H1 (cell line): ENCODE data around the gene TPO. TPM values are rescaled to one million over a fixed set of nuclear protein-coding genes. Genes with fewer than 3 reads are reported as not detected.

ENCODE experiments used
- CTCF ChIA-PET: fragments of 300-600 bp; sonication (Branson Sonifier 250); formaldehyde crosslinking; loops from one replicate; lab custom pipeline; 2021; ENCODE audit not compliant: partially characterized antibody; lab: Charles Lee
- POLR2A ChIA-PET: fragments of 300-600 bp; sonication (Branson Sonifier 250); formaldehyde crosslinking; loops from one replicate; lab custom pipeline; 2021; ENCODE audit warnings: inconsistent platforms; ENCODE audit not compliant: partially characterized antibody; lab: Charles Lee
- DNase-seq, 2 experiments: peaks; one replicate each; pipeline versions ENCODE4 v3.0.0 to v3.0.0-alpha.2; 2010 to 2022; ENCODE audit warnings: low spot score in 2 of 2, low read depth in 1 of 2, mixed read lengths in 1 of 2
- FAIRE-seq: peaks from 2 replicates; lab custom pipeline; 2011; peaks lifted over from hg19 to GRCh38; lab: Jason Lieb, UNC
- H2AFZ ChIP-seq: 2 replicates; pipeline ENCODE4 v1.8.1; 2012; ENCODE audit warnings: low read length, inconsistent platforms
- H2AK5ac ChIP-seq: 2 replicates; pipeline ENCODE4 v1.6.1; 2013; ENCODE audit warnings: low read depth, low read length
- H2BK120ac ChIP-seq: replicated peaks from 2 replicates; pipeline ENCODE3; 2013; ENCODE audit warnings: low read depth, low read length, inconsistent platforms
- H2BK12ac ChIP-seq: 2 replicates; pipeline ENCODE4 v1.6.1; 2013; ENCODE audit warnings: low read depth, low read length
- H2BK15ac ChIP-seq: 2 replicates; pipeline ENCODE4 v1.6.1; 2013; ENCODE audit warnings: low read length
- H2BK20ac ChIP-seq: 2 replicates; pipeline ENCODE4 v1.6.1; 2013; ENCODE audit warnings: low read length
- H2BK5ac ChIP-seq: 2 replicates; pipeline ENCODE4 v1.6.1; 2013; ENCODE audit warnings: low read depth, low read length
- H3K14ac ChIP-seq: 2 replicates; pipeline ENCODE4 v1.6.1; 2013; ENCODE audit warnings: inconsistent platforms; ENCODE audit not compliant: insufficient read length
- H3K18ac ChIP-seq: 2 replicates; pipeline ENCODE4 v1.6.1; 2013; ENCODE audit warnings: low read length; ENCODE audit errors: extremely low read depth
- H3K23ac ChIP-seq: 2 replicates; pipeline ENCODE4 v1.6.1; 2013; ENCODE audit warnings: inconsistent platforms; ENCODE audit not compliant: insufficient read length
- H3K23me2 ChIP-seq: 2 replicates; pipeline ENCODE4 v1.6.1; 2013; ENCODE audit warnings: low read depth, low read length
- H3K27ac ChIP-seq: 2 replicates; pipeline ENCODE4 v1.6.1; 2011; ENCODE audit warnings: low read depth, low read length, inconsistent platforms
- H3K27me3 ChIP-seq, 4 experiments: replicated peaks in 1 of 4; 1 replicate in 1 of 4; 2 replicates in 3 of 4; pipeline versions ENCODE4 v1.6.1 to v1.8.1; 2011 to 2013; ENCODE audit warnings: low read length in 3 of 4, mild to moderate bottlenecking in 3 of 4, inconsistent platforms in 2 of 4, mixed read lengths in 2 of 4, moderate library complexity in 1 of 4; ENCODE audit not compliant: control insufficient read depth in 3 of 4, insufficient read depth in 3 of 4; ENCODE audit errors: extremely low read depth in 1 of 4
- H3K36me3 ChIP-seq, 4 experiments: 2 replicates each; pipeline versions ENCODE4 v1.6.1 to v1.8.1; 2011 to 2013; ENCODE audit warnings: mild to moderate bottlenecking in 4 of 4, low read length in 3 of 4, moderate library complexity in 2 of 4, control low read depth in 1 of 4, inconsistent platforms in 1 of 4; ENCODE audit not compliant: insufficient read depth in 4 of 4, control insufficient read depth in 2 of 4
- H3K4ac ChIP-seq: replicated peaks from 2 replicates; pipeline ENCODE3; 2013; ENCODE audit warnings: low read length, low read depth, mixed read lengths, inconsistent platforms; ENCODE audit not compliant: insufficient read length
- H3K4me1 ChIP-seq, 4 experiments: replicated peaks in 1 of 4; 1 replicate in 1 of 4; 2 replicates in 3 of 4; pipeline versions ENCODE4 v1.6.1 to v1.8.1; 2011 to 2013; ENCODE audit warnings: low read length in 3 of 4, inconsistent platforms in 2 of 4, mixed read lengths in 1 of 4; ENCODE audit not compliant: insufficient read depth in 4 of 4, control insufficient read depth in 3 of 4
- H3K4me2 ChIP-seq, 2 experiments: 2 replicates each; pipeline versions ENCODE4 v1.6.1 to v1.8.1; 2011 to 2013; ENCODE audit warnings: low read depth in 2 of 2, low read length in 2 of 2, control low read depth in 1 of 2, inconsistent platforms in 1 of 2, mild to moderate bottlenecking in 1 of 2; ENCODE audit not compliant: insufficient read depth in 1 of 2
- H3K4me3 ChIP-seq, 4 experiments: fragments of 200-600, 300-600 bp in 1 of 4; sonication (generic), shearing (Covaris generic), sonication (Bioruptor Twin) in 1 of 4; 2 replicates each; pipeline versions ENCODE4 v1.5.1 to v1.8.1; 2011 to 2016; ENCODE audit warnings: low read length in 4 of 4, low read depth in 3 of 4, control low read depth in 2 of 4, inconsistent platforms in 2 of 4, mild to moderate bottlenecking in 2 of 4, mixed read lengths in 1 of 4, moderate library complexity in 1 of 4; ENCODE audit not compliant: insufficient read depth in 2 of 4; ENCODE audit errors: extremely low read depth in 1 of 4
- H3K56ac ChIP-seq: replicated peaks from 2 replicates; pipeline ENCODE3; 2013; ENCODE audit warnings: low read depth, mild to moderate bottlenecking, mixed read lengths, low read length, inconsistent platforms; ENCODE audit not compliant: insufficient read length
- H3K79me1 ChIP-seq: 2 replicates; pipeline ENCODE4 v1.6.1; 2013; ENCODE audit warnings: low read depth, low read length, control low read depth
- H3K79me2 ChIP-seq, 2 experiments: 2 replicates each; pipeline versions ENCODE4 v1.6.1 to v1.8.1; 2012 to 2013; ENCODE audit warnings: low read length in 2 of 2, mild to moderate bottlenecking in 2 of 2, inconsistent platforms in 1 of 2; ENCODE audit not compliant: insufficient read depth in 2 of 2, control insufficient read depth in 1 of 2
- H3K9ac ChIP-seq, 4 experiments: replicated peaks in 1 of 4; 1 replicate in 1 of 4; 2 replicates in 3 of 4; pipeline versions ENCODE4 v1.6.1 to v1.8.1; 2011 to 2013; ENCODE audit warnings: low read depth in 3 of 4, low read length in 3 of 4, control low read depth in 2 of 4, mild to moderate bottlenecking in 2 of 4, moderate library complexity in 2 of 4, inconsistent platforms in 1 of 4; ENCODE audit errors: extremely low read depth in 1 of 4
- H3K9me3 ChIP-seq, 2 experiments: 2 replicates each; pipeline versions ENCODE4 v1.6.1 to v1.8.1; 2012 to 2013; ENCODE audit warnings: mild to moderate bottlenecking in 2 of 2, moderate library complexity in 2 of 2, control low read depth in 1 of 2, inconsistent platforms in 1 of 2, low read depth in 1 of 2, low read length in 1 of 2, mixed read lengths in 1 of 2; ENCODE audit not compliant: insufficient read depth in 2 of 2
- H4K20me1 ChIP-seq, 2 experiments: replicated peaks in 1 of 2; 2 replicates each; pipeline versions ENCODE3 to v1.8.1; 2011 to 2013; ENCODE audit warnings: inconsistent platforms in 2 of 2, low read length in 2 of 2, mild to moderate bottlenecking in 1 of 2; ENCODE audit not compliant: insufficient read depth in 2 of 2, control insufficient read depth in 1 of 2
- H4K5ac ChIP-seq: 2 replicates; pipeline ENCODE4 v1.6.1; 2013; ENCODE audit warnings: low read length, low read depth, mixed read lengths, inconsistent platforms; ENCODE audit not compliant: insufficient read length
- H4K8ac ChIP-seq: 2 replicates; pipeline ENCODE4 v1.8.0; 2013; ENCODE audit warnings: mild to moderate bottlenecking, moderate library complexity, low read length, inconsistent platforms; ENCODE audit not compliant: insufficient read depth; ENCODE audit errors: extremely low read depth
- H4K91ac ChIP-seq: replicated peaks from 2 replicates; pipeline ENCODE3; 2013; ENCODE audit warnings: low read length, mixed read lengths, inconsistent platforms; ENCODE audit not compliant: insufficient read length
- ASH2L ChIP-seq: fragments of 200-600, 300-600 bp; sonication (generic); IDR thresholded peaks from one replicate; pipeline ENCODE4 v1.7.1; 2017; ENCODE audit warnings: low read length
- HDAC2 ChIP-seq, 2 experiments: fragments of 300-600 bp in 1 of 2; sonication (generic) in 1 of 2; IDR thresholded peaks; 2 replicates each; pipeline ENCODE4 v1.6.1; 2011 to 2012; ENCODE audit warnings: low read depth in 2 of 2, low read length in 2 of 2, mild to moderate bottlenecking in 2 of 2, moderate library complexity in 2 of 2, borderline replicate concordance in 1 of 2, inconsistent platforms in 1 of 2
- POU5F1 ChIP-seq: IDR thresholded peaks from 2 replicates; pipeline ENCODE4 v1.6.1; 2011; ENCODE audit warnings: low read depth, mild to moderate bottlenecking, low read length, moderate library complexity
- SIN3A ChIP-seq, 2 experiments: IDR thresholded peaks in 1 of 2; conservative IDR thresholded peaks in 1 of 2; 2 replicates each; pipeline ENCODE4 v1.6.1; 2011 to 2012; ENCODE audit warnings: low read length in 2 of 2, improper control_type of control experiment in 1 of 2, low read depth in 1 of 2, mild to moderate bottlenecking in 1 of 2
- TAF7 ChIP-seq: optimal IDR thresholded peaks from 2 replicates; pipeline ENCODE3; 2011; ENCODE audit warnings: low read depth, mild to moderate bottlenecking, inconsistent platforms, low read length, moderate library complexity, borderline replicate concordance
- ZNF274 ChIP-seq: IDR thresholded peaks from 2 replicates; pipeline ENCODE4 v1.7.0; 2012; ENCODE audit warnings: low read length, borderline replicate concordance; ENCODE audit errors: extremely low read depth
- WGBS, 2 experiments: shearing (Covaris generic) in 1 of 2; methylation state at CpG; one replicate each; pipeline versions ENCODE4 v1.1.6 to v1.1.7; 2013 to 2015; ENCODE audit warnings: low lambda C conversion rate in 2 of 2, mixed read lengths in 2 of 2, inconsistent platforms in 1 of 2, low coverage in 1 of 2, missing lambda C conversion rate in 1 of 2; ENCODE audit not compliant: insufficient replicate concordance in 2 of 2, insufficient coverage in 1 of 2, insufficient read length in 1 of 2; ENCODE audit errors: extremely low coverage in 1 of 2, missing lambda C conversion rate in 1 of 2; 5-methylcytosine and 5-hydroxymethylcytosine counted together
- polyA plus RNA-seq, 7 experiments: library from polyadenylated mRNA; depleted of rRNA in 3 of 7; stranded (reverse) in 5 of 7; unstranded in 2 of 7; fragments of >200 nt in 5 of 7; fragments of 200-250 nt in 2 of 7; gene quantifications; 1 replicate in 5 of 7; 2 replicates in 1 of 7; 4 replicates in 1 of 7; pipeline versions ENCODE4 v1.2.1 to v1.2.3, GENCODE V29; 2011 to 2013; ENCODE audit warnings: missing spikeins in 2 of 7, mixed read lengths in 2 of 7
- total RNA-seq: library from RNA; stranded (reverse); fragmentation: NEBNext Ultra II Directional; extraction: Animal tissue kit (Norgen Biotek cat#: 25700); gene quantifications from 2 replicates; pipeline ENCODE4 v1.2.1, GENCODE V29; 2021

The TPO gene
- total and polyA plus RNA-seq, 2 of the 8 experiments (the other 6 are each of a cell fraction or from before 2014, with no cell fraction given), result not detected

- no peak for FAIRE-seq
- CTCF ChIA-PET, result interaction anchor here (0.5 to 3.6 kb wide), 7 partner anchors 8 to 620 kb away, joined by 3 to 29 read pairs (median 4); no protein-coding TSS in a partner anchor
Measured at GRCh38 chr2:1541819-1542475, 128.7 kb downstream of the TPO start.

More at GRCh38 chr2:1541819-1542475, 128.7 kb downstream of the TPO start:
- no peak overlapping the region for H4K8ac ChIP-seq
- H4K5ac ChIP-seq, result no peak overlapping the region
- no peak overlapping the region for H2BK5ac ChIP-seq
- H2BK20ac ChIP-seq, result no peak overlapping the region
- H3K4ac ChIP-seq, result no peak overlapping the region
- no peak overlapping the region for H3K23ac ChIP-seq
- no peak overlapping the region for H3K56ac ChIP-seq
- no peaks in the 10 kb centered on the region for H3K4me1 ChIP-seq
- peaks cover 2 to 5% of the 10 kb centered on the region in 2 experiments for H4K20me1 ChIP-seq
- no peaks in the 10 kb centered on the region for H3K27me3 ChIP-seq
- 94% methylated on average over 16 of the region's 16 CpGs; no CpG with 5 or more reads in 1 of the 2 experiments for WGBS, 2 experiments
- no peak overlapping the region for H2BK120ac ChIP-seq
- H2BK15ac ChIP-seq, result no peak overlapping the region
- H3K27ac ChIP-seq, result no peak overlapping the region
- no peaks in the 10 kb centered on the region for H3K79me2 ChIP-seq
- no peaks in the 10 kb centered on the region for H3K23me2 ChIP-seq
- DNase-seq, result no peak
- no peak overlapping the region for H3K14ac ChIP-seq
- H3K4me3 ChIP-seq, result no peak overlapping the region
- H3K18ac ChIP-seq, result no peak overlapping the region
- no peak overlapping the region for H3K4me2 ChIP-seq
- H3K9me3 ChIP-seq, result no peaks in the 10 kb centered on the region
- H2BK12ac ChIP-seq, result no peak overlapping the region
- no peak overlapping the region for H2AK5ac ChIP-seq
- POLR2A ChIA-PET, result no interaction called here
- no peaks in the 10 kb centered on the region for H3K36me3 ChIP-seq
- no peaks in the 10 kb centered on the region for H3K79me1 ChIP-seq
- no peak overlapping the region for H2AFZ ChIP-seq
- TF ChIP-seq ZNF274 (no peak), POU5F1 (no peak), ASH2L (no peak), TAF7 (no peak), SIN3A (conservative IDR thresholded peaks at IDR 0.05 in 1 of 2, IDR thresholded peaks at IDR 0.05 in 1 of 2; ENCODE audit: low read depth in 1 of 2, low read length in 2 of 2) (no peak), HDAC2 (IDR thresholded peaks at IDR 0.05; ENCODE audit: borderline replicate concordance in 1 of 2, low read depth in 2 of 2, low read length in 2 of 2) (no peak)
- no peak overlapping the region for H3K9ac ChIP-seq
- H4K91ac ChIP-seq, result no peak overlapping the region
